Keratinocyte (primary cell): ENCODE measurements around the gene CCDC150. TPM values are rescaled to one million over a fixed set of nuclear protein-coding genes. Genes with fewer than 3 reads are reported as not detected.

Experiments used
- DNase-seq: peaks from one replicate; pipeline ENCODE4 v3.0.0-alpha.2; 2011; ENCODE audit warnings: low read depth, missing footprints, low spot score
- FAIRE-seq: peaks from 2 replicates; lab custom pipeline; 2011; peaks lifted over from hg19 to GRCh38; lab: Jason Lieb, UNC
- H2AFZ ChIP-seq: 2 replicates; pipeline ENCODE4 v1.6.0; 2012; ENCODE audit warnings: low read length, control low read depth, inconsistent platforms; ENCODE audit not compliant: control insufficient read depth
- H3K27ac ChIP-seq: 2 replicates; pipeline ENCODE4 v1.5.1; 2011; ENCODE audit warnings: low read length; ENCODE audit not compliant: control insufficient read depth, insufficient read depth
- H3K27me3 ChIP-seq: 3 replicates; pipeline ENCODE4 v1.6.0; 2011; ENCODE audit warnings: low read length; ENCODE audit not compliant: control insufficient read depth, insufficient read depth; ENCODE audit errors: extremely low read depth
- H3K36me3 ChIP-seq, 2 experiments: 2 replicates in 1 of 2; 3 replicates in 1 of 2; pipeline ENCODE4 v1.5.1; 2011; ENCODE audit warnings: low read length in 2 of 2, mild to moderate bottlenecking in 1 of 2; ENCODE audit not compliant: control insufficient read depth in 2 of 2, insufficient read depth in 2 of 2; ENCODE audit errors: extremely low read depth in 1 of 2
- H3K4me1 ChIP-seq: 3 replicates; pipeline ENCODE4 v1.5.1; 2011; ENCODE audit warnings: low read length; ENCODE audit not compliant: control insufficient read depth, insufficient read depth; ENCODE audit errors: extremely low read depth
- H3K4me2 ChIP-seq: 3 replicates; pipeline ENCODE4 v1.6.0; 2011; ENCODE audit warnings: low read depth, low read length; ENCODE audit not compliant: control insufficient read depth, insufficient read depth; ENCODE audit errors: extremely low read depth
- H3K4me3 ChIP-seq, 3 experiments: fragments of 200-600 bp in 1 of 3; sonication (generic) in 1 of 3; 2 replicates in 2 of 3; 3 replicates in 1 of 3; pipeline ENCODE4 v1.5.1; 2011 to 2016; ENCODE audit warnings: low read length in 3 of 3, mild to moderate bottlenecking in 3 of 3, control low read depth in 2 of 3, inconsistent platforms in 1 of 3, low read depth in 1 of 3, mixed read lengths in 1 of 3, mixed run types in 1 of 3, moderate library complexity in 1 of 3; ENCODE audit not compliant: control insufficient read depth in 2 of 3, insufficient read depth in 2 of 3; ENCODE audit errors: extremely low read depth in 1 of 3
- H3K79me2 ChIP-seq: 2 replicates; pipeline ENCODE4 v1.6.0; 2012; ENCODE audit warnings: low read length; ENCODE audit not compliant: control insufficient read depth, insufficient read depth
- H3K9ac ChIP-seq: 3 replicates; pipeline ENCODE4 v1.6.0; 2011; ENCODE audit warnings: low read length; ENCODE audit not compliant: control insufficient read depth, insufficient read depth; ENCODE audit errors: extremely low read depth
- H3K9me1 ChIP-seq: 3 replicates; pipeline ENCODE4 v1.6.0; 2011; ENCODE audit warnings: low read length; ENCODE audit not compliant: control insufficient read depth, insufficient read depth; ENCODE audit errors: extremely low read depth
- H3K9me3 ChIP-seq: 2 replicates; pipeline ENCODE4 v1.5.1; 2012; ENCODE audit warnings: low read depth, low read length; ENCODE audit not compliant: control insufficient read depth
- H4K20me1 ChIP-seq: 3 replicates; pipeline ENCODE4 v1.6.0; 2011; ENCODE audit warnings: low read length; ENCODE audit not compliant: control insufficient read depth, insufficient read depth; ENCODE audit errors: extremely low read depth
- CTCF ChIP-seq, 3 experiments: IDR thresholded peaks in 1 of 3; conservative IDR thresholded peaks in 1 of 3; optimal IDR thresholded peaks in 1 of 3; 2 replicates in 2 of 3; 3 replicates in 1 of 3; pipeline versions ENCODE3 to v1.5.1; 2011; ENCODE audit warnings: low read length in 3 of 3, mild to moderate bottlenecking in 3 of 3, moderate library complexity in 2 of 3, control low read depth in 1 of 3, inconsistent platforms in 1 of 3; ENCODE audit not compliant: insufficient read depth in 2 of 3; ENCODE audit errors: extremely low read depth in 1 of 3
- EZH2 ChIP-seq: IDR thresholded peaks from one replicate; pipeline ENCODE4 v1.6.1; 2012; ENCODE audit warnings: inconsistent platforms, mild to moderate bottlenecking, low read length, moderate library complexity
- dilution Hi-C: fragments of 300-500 bp; cut with MboI; formaldehyde crosslinking; loops from one replicate; pipeline ENCODE4 v1.7.0; 2020; ENCODE audit warnings: low sequenced_read_pairs; ENCODE audit not compliant: extremely low pct_ligation_motif_present
- polyA plus RNA-seq, 5 experiments: library from polyadenylated mRNA; depleted of rRNA in 3 of 5; stranded (reverse) in 3 of 5; stranded (forward) in 1 of 5; unstranded in 1 of 5; fragments of >200 nt; gene quantifications; 1 replicate in 1 of 5; 2 replicates in 3 of 5; 3 replicates in 1 of 5; pipeline versions ENCODE4 v1.2.1 to v1.2.3, GENCODE V29; 2011 to 2012; ENCODE audit warnings: missing spikeins in 2 of 5, low read depth in 1 of 5, low replicate concordance in 1 of 5

Gene CCDC150
- polyA plus RNA-seq, 1 donor (not counting 4 experiments of a cell fraction or from before 2014, with no cell fraction given) = 5.0 TPM

- Histone ChIP-seq H3K4me2 (no peak overlapping the region), H3K9me3 (no peaks in the 10 kb centered on the region), H3K4me3 (no peak overlapping the region), H3K27ac (no peak overlapping the region), H3K9ac (no peak overlapping the region), H3K9me1 (no peaks in the 10 kb centered on the region), H3K79me2 (no peaks in the 10 kb centered on the region), H3K27me3 (no peaks in the 10 kb centered on the region), H3K36me3 (peaks cover 0 to 4% of the 10 kb centered on the region in 2 experiments), H4K20me1 (no peaks in the 10 kb centered on the region), H2AFZ (no peak overlapping the region), H3K4me1 (no peaks in the 10 kb centered on the region)
- FAIRE-seq = no peak
- TF ChIP-seq CTCF (optimal IDR thresholded peaks at IDR 0.05 in 1 of 3, IDR thresholded peaks at IDR 0.05 in 1 of 3, conservative IDR thresholded peaks at IDR 0.05 in 1 of 3; ENCODE audit: extremely low read depth in 1 of 3, insufficient read depth in 2 of 3, low read length in 3 of 3) (no peak), EZH2 (no peak)
- dilution Hi-C loops = no loop called here
- no peak for DNase-seq
Observed at GRCh38 chr2:196675963-196676362, 36.4 kb downstream of the CCDC150 start.

DNA sequence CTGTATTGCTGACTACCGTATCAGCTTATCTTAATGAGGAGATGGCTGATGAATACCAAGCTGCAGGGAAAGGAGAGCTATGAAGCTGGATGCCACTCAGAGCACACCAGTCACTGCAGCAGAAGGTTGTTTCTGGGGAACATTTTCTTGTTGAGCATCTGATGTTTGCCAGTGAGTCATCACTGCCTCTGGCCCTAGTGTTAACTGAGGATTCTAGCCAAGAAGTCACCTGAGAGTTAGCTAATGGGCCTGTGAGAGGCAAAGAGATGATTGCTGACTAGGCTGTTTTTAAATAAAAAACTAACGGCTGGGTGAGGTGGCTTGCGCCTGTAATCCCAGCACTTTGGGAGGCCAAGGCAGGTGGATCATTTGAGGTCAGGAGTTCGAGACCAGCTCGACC is 37.9 kb downstream of the CCDC150 start:
- dilution Hi-C loops = no loop called here
- peak; percentile 79 for FAIRE-seq

More for the DNA sequence above, 37.9 kb downstream of the CCDC150 start:
- no peak overlapping the region for H2AFZ ChIP-seq
- no peaks in the 10 kb centered on the region for H3K9me3 ChIP-seq
- TF ChIP-seq EZH2 (no peak), CTCF (optimal IDR thresholded peaks at IDR 0.05 in 1 of 3, IDR thresholded peaks at IDR 0.05 in 1 of 3, conservative IDR thresholded peaks at IDR 0.05 in 1 of 3; ENCODE audit: extremely low read depth in 1 of 3, insufficient read depth in 2 of 3, low read length in 3 of 3) (no peak)
- H3K4me3 ChIP-seq = no peak overlapping the region
- H3K27me3 ChIP-seq = no peaks in the 10 kb centered on the region
- no peaks in the 10 kb centered on the region for H3K4me1 ChIP-seq
- H3K79me2 ChIP-seq = no peaks in the 10 kb centered on the region
- no peak overlapping the region for H3K4me2 ChIP-seq
- no peaks in the 10 kb centered on the region for H4K20me1 ChIP-seq
- peak; percentile 30 for DNase-seq
- H3K9ac ChIP-seq = no peak overlapping the region
- H3K9me1 ChIP-seq = no peaks in the 10 kb centered on the region
- H3K36me3 ChIP-seq = peaks cover 0 to 4% of the 10 kb centered on the region in 2 experiments
- H3K27ac ChIP-seq = no peak overlapping the region
